ENCODE results near the gene BBS5. TPM values are rescaled to one million over a fixed set of nuclear protein-coding genes. Genes with fewer than 3 reads are reported as not detected.

BBS5 gene
- total RNA-seq, 1 experiment from 2014 or later, result 0.55 TPM

DNA sequence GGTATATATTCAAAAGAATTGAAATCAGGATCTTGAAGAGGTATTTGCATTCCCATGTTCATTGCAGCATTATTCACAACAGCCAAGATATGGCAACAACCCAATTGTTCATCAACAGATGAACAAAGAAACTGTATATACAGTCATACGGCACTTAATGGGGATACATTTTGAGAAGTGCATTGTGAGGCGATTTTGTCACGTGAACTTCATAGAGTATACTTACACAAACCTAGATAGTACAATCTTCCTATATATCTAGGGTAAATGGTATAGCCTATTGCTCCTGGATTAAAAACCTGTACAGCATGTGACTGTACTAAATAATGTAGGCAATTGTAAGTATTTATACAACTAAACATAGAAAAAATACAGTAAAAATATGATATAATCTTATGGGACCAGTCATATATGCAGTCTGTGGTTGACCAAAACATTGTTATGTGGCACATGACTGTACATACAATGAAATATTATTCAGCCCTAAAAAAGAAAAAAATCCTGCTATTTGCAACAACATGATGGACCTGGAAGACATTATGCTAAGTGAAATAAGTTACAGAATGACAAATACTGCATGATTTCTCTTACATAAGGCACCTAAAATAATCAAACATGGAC lies 9.2 kb upstream of the BBS5 start:
- Histone ChIP-seq H3K27me3 (ENCODE audit: insufficient read depth, low read length) (no peaks in the 10 kb centered on the region), H3K23ac (ENCODE audit: insufficient read length, low read depth, low read length) (no peak overlapping the region)

More for the DNA sequence above, 9.2 kb upstream of the BBS5 start:
- no peaks in the 10 kb centered on the region for H3K4me1 ChIP-seq (ENCODE audit: insufficient read depth, low read length)
- no peak overlapping the region for H4K5ac ChIP-seq (ENCODE audit: insufficient read length, low read depth, low read length)
- Mint-ChIP-seq H3K4me1 (no peaks in the 10 kb centered on the region), H3K4me3 (no peak overlapping the region), H3K27ac (no peak overlapping the region), H3K36me3 (ENCODE audit: insufficient read depth in 1 of 3, low read depth in 3 of 3) (no peaks in the 10 kb centered on the region), H3K9me3 (no peaks in the 10 kb centered on the region), H3K27me3 (ENCODE audit: low read depth) (peaks cover 1% of the 10 kb centered on the region; the same call in 1 of the 2 replicates)
- H3T11ph ChIP-seq (ENCODE audit: low read length), result no peak overlapping the region
- TF ChIP-seq, protein P1, sequence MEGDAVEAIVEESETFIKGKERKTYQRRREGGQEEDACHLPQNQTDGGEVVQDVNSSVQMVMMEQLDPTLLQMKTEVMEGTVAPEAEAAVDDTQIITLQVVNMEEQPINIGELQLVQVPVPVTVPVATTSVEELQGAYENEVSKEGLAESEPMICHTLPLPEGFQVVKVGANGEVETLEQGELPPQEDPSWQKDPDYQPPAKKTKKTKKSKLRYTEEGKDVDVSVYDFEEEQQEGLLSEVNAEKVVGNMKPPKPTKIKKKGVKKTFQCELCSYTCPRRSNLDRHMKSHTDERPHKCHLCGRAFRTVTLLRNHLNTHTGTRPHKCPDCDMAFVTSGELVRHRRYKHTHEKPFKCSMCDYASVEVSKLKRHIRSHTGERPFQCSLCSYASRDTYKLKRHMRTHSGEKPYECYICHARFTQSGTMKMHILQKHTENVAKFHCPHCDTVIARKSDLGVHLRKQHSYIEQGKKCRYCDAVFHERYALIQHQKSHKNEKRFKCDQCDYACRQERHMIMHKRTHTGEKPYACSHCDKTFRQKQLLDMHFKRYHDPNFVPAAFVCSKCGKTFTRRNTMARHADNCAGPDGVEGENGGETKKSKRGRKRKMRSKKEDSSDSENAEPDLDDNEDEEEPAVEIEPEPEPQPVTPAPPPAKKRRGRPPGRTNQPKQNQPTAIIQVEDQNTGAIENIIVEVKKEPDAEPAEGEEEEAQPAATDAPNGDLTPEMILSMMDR (conservative IDR thresholded peaks at IDR 0.05), result no peak
- H4K8ac ChIP-seq (replicated peaks; ENCODE audit: insufficient read length, low read depth, low read length), result no peak overlapping the region
- no peak for DNase-seq
- no peak overlapping the region for H2BK15ac ChIP-seq (ENCODE audit: low read depth, low read length)
- H4K91ac ChIP-seq (ENCODE audit: insufficient read length, low read depth, low read length), result no peak overlapping the region
- H4K20me1 ChIP-seq (ENCODE audit: control insufficient read depth, insufficient read depth, insufficient read length), result no peaks in the 10 kb centered on the region
- no peak overlapping the region for H2BK120ac ChIP-seq (ENCODE audit: low read depth, low read length, poor library complexity, severe bottlenecking)
- no peak overlapping the region for H3K4ac ChIP-seq (ENCODE audit: low read depth, low read length)
- H3K18ac ChIP-seq (ENCODE audit: insufficient read length, low read depth, low read length), result no peak overlapping the region
- H2BK5ac ChIP-seq (ENCODE audit: insufficient read length, low read length), result no peak overlapping the region
- no peaks in the 10 kb centered on the region for H3K79me2 ChIP-seq (ENCODE audit: insufficient read depth, low read length)
- no CpG with 5 or more reads among the region's 3 CpGs for WGBS (ENCODE audit: extremely low coverage, insufficient read length, low lambda C conversion rate)
- H3K4me2 ChIP-seq (ENCODE audit: insufficient read depth, insufficient read length, low read length), result no peak overlapping the region
- no peaks in the 10 kb centered on the region for H3K9me3 ChIP-seq (ENCODE audit: control insufficient read depth, low read depth, low read length)
- H3K14ac ChIP-seq (ENCODE audit: insufficient read depth, low read length), result no peak overlapping the region
- H3K56ac ChIP-seq (ENCODE audit: insufficient read length, low read depth, low read length), result no peak overlapping the region
- no peak overlapping the region for H2AK5ac ChIP-seq (ENCODE audit: insufficient read length, low read length)
- no peaks in the 10 kb centered on the region for H3K79me1 ChIP-seq (ENCODE audit: insufficient read depth, low read depth, low read length, poor library complexity, severe bottlenecking)
- no peak overlapping the region for H2BK12ac ChIP-seq (ENCODE audit: insufficient read length, low read depth, low read length)
- no peak overlapping the region for H3K27ac ChIP-seq (ENCODE audit: insufficient read length, low read depth, low read length)
- H3K23me2 ChIP-seq (ENCODE audit: insufficient read length, low read depth, low read length, poor library complexity, severe bottlenecking), result no peaks in the 10 kb centered on the region
- H2AFZ ChIP-seq (ENCODE audit: low read length), result no peak overlapping the region
- H3K9ac ChIP-seq (ENCODE audit: extremely low read depth, insufficient read length, low read length), result no peak overlapping the region
- no peak overlapping the region for H2BK20ac ChIP-seq (ENCODE audit: low read depth, low read length, poor library complexity, severe bottlenecking)
